Vagina (tissue), 2 donors: Measurements from ENCODE around the gene SETBP1. TPM values are rescaled to one million over a fixed set of nuclear protein-coding genes. Genes with fewer than 3 reads are reported as not detected.

ENCODE experiments used
- DNase-seq, 2 donors: peaks; one replicate each; pipeline ENCODE4 v3.0.0-alpha.2; 2017; ENCODE audit errors: extremely low spot score in 2 of 2
- H3K27ac ChIP-seq: fragments of 200-600 bp; sonication (generic); one replicate; pipeline ENCODE4 v1.5.1; 2019
- H3K27me3 ChIP-seq: fragments of 200-600 bp; sonication (generic); one replicate; pipeline ENCODE4 v1.5.1; 2019
- H3K36me3 ChIP-seq, 2 donors: fragments of 200-600 bp; sonication (generic); one replicate each; pipeline ENCODE4 v1.5.1; 2017 to 2019
- H3K4me1 ChIP-seq: fragments of 200-600 bp; sonication (generic); one replicate; pipeline ENCODE4 v1.5.1; 2019
- H3K4me3 ChIP-seq, 2 donors: fragments of 200-600 bp; sonication (generic); 1 replicate in 1 of 2; 2 replicates in 1 of 2; pipeline ENCODE4 v1.5.1; 2016 to 2019
- H3K9me3 ChIP-seq: fragments of 200-600 bp; sonication (generic); one replicate; pipeline ENCODE4 v1.5.1; 2019
- POLR2A ChIP-seq, 2 donors: fragments of 450-650 bp; IDR thresholded peaks; one replicate each; pipeline ENCODE4 v1.6.1; 2017; ENCODE audit warnings: antibody characterized with exemption in 2 of 2, mild to moderate bottlenecking in 2 of 2, moderate library complexity in 2 of 2
- POLR2AphosphoS5 ChIP-seq, 2 donors: sonication (generic); formaldehyde crosslinking; IDR thresholded peaks; one replicate each; pipeline ENCODE4 v1.9.0; 2017; ENCODE audit warnings: antibody characterized with exemption in 2 of 2, mild to moderate bottlenecking in 2 of 2, low read depth in 1 of 2; ENCODE audit not compliant: insufficient read depth in 1 of 2
- intact Hi-C: fragments of 100-400 bp; cut with DNase I; formaldehyde crosslinking; loops from one replicate; pipeline ENCODE4 v1.15.1; 2023
- total RNA-seq: library from RNA; depleted of rRNA; stranded (reverse); fragments of >200 nt; gene quantifications from one replicate; pipeline ENCODE4 v1.2.3, GENCODE V29; 2016
- TF ChIP-seq, protein P1 (sequence below), 3 experiments: fragments of 450-650 bp in 2 of 3; fragments of 200-600 bp in 1 of 3; sonication (generic) in 1 of 3; IDR thresholded peaks; one replicate each; pipeline ENCODE4 v1.5.1; 2017 to 2019; ENCODE audit warnings: antibody characterized with exemption in 3 of 3, mild to moderate bottlenecking in 2 of 3, moderate library complexity in 2 of 3

SETBP1 gene
- total RNA-seq, 1 donor from 2014 or later: 38.1 TPM

DNA sequence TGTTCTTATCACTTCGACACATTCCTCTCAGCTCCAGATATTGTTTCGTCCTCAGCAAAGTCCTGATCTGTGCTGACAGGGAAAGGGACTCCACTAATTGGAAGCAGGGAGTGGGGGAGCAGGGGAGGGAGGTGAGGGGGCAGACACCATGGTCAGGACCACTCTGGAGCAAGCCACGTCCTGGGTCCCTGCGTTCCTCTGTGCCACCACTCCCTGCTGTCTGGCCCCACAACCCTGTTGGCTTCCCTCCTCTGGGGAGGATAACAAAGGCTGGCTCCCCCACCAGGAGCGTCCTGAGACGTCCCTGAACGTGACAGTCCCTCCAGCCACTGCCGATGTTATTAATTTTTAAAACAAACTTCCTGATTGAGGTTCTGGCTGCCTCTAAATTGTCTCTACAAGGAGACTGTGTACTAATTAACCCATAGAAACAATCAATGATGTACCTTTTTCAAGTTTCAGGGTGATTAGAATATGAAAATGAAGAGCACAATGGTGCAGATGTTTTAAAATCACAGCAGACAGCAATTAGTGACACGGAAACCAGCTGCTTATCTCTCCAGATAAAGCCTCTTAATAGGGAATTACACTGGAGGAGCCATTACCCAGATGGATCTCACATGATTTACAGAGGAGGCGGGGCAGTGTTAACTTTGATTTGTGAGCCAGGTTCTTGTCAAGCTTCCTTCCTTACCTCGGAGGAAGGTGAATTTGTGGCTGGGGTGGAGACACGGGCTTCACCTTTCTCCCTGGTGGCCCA, 257.5 kb downstream of the SETBP1 start:
- H3K4me1 ChIP-seq: peaks cover 15% of the 10 kb centered on the region
- DNase-seq: no peak
- TF ChIP-seq, protein P1, sequence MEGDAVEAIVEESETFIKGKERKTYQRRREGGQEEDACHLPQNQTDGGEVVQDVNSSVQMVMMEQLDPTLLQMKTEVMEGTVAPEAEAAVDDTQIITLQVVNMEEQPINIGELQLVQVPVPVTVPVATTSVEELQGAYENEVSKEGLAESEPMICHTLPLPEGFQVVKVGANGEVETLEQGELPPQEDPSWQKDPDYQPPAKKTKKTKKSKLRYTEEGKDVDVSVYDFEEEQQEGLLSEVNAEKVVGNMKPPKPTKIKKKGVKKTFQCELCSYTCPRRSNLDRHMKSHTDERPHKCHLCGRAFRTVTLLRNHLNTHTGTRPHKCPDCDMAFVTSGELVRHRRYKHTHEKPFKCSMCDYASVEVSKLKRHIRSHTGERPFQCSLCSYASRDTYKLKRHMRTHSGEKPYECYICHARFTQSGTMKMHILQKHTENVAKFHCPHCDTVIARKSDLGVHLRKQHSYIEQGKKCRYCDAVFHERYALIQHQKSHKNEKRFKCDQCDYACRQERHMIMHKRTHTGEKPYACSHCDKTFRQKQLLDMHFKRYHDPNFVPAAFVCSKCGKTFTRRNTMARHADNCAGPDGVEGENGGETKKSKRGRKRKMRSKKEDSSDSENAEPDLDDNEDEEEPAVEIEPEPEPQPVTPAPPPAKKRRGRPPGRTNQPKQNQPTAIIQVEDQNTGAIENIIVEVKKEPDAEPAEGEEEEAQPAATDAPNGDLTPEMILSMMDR (IDR thresholded peaks at IDR 0.05): no peak
- no peak for TF ChIP-seq POLR2AphosphoS5 (IDR thresholded peaks at IDR 0.05; ENCODE audit: insufficient read depth in 1 of 2, low read depth in 1 of 2)
- no peak for TF ChIP-seq POLR2A (IDR thresholded peaks at IDR 0.05)
- no peak overlapping the region for H3K27ac ChIP-seq
- no peaks in the 10 kb centered on the region for H3K36me3 ChIP-seq
- no peaks in the 10 kb centered on the region for H3K9me3 ChIP-seq
- no peak overlapping the region for H3K4me3 ChIP-seq
- intact Hi-C loops: no loop called here
- H3K27me3 ChIP-seq: no peaks in the 10 kb centered on the region

DNA sequence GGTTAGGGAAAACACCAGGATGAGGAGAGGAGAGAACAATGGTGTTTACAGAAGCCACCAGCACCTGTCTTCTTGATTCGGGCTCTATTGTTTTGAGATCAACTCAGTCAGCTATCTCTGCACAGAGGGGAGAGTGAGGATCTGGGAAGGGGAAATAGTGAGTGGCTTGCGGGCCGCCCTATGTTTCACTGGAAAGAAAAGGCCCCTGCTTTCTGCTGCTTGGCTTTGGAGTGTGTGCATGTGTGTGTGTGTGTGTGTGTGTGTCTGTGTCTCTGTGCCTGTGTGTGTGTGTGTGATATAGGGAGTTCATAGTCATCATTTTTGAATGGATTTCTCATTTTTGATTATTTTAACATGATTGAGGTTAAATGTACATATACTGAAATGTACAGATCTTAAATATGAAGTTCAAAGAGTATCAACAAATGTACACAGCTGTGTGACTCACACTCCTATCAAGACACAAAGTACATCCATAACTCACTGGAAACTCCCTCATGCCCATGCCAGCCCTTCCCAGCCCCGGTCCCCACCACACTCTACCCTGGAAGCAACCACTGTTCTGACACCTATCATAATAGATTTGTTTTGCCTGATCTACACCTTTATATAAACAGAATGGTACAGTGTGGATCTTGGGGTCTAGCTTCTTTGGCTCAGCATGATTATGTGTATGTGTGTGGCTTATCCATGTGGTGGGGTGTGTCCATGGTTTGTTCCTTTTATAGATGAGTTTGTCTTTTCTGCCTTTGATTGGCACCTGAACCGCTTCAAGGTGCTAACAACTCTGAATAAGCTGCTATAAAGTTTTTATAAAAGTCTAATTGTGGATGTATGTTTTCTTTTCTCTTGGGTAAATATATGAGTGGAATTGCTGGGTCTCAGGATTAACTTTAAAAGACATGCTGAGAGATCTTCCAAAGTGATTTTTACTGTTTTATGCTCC, 258.3 kb downstream of the SETBP1 start:
- TF ChIP-seq, protein P1 (IDR thresholded peaks at IDR 0.05): no peak
- TF ChIP-seq POLR2A (IDR thresholded peaks at IDR 0.05) (no peak), POLR2AphosphoS5 (IDR thresholded peaks at IDR 0.05; ENCODE audit: insufficient read depth in 1 of 2, low read depth in 1 of 2) (no peak)

DNA sequence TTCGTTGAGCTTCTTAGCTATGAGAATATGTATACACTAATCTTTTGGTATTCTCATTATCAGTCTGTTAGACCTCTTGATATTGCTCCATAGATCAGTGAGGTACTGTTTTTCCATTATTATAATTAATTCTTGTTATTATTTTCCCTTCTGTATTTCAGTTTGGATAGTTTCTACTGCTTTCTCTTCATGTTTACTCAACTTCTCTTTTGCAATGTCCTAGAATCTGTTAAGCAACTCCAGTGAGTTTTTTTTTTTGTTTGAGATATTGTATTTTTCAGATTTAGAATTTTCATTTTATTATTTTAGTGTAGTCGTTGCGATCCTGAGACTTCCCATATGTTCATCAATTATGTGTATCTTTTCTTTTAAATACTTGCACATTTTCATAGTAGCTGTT, 260.8 kb downstream of the SETBP1 start:
- intact Hi-C loops: no loop called here
- Histone ChIP-seq H3K4me1 (peaks cover 36% of the 10 kb centered on the region), H3K9me3 (no peaks in the 10 kb centered on the region), H3K36me3 (no peaks in the 10 kb centered on the region), H3K27me3 (no peaks in the 10 kb centered on the region), H3K4me3 (no peak overlapping the region), H3K27ac (no peak overlapping the region)
- TF ChIP-seq POLR2AphosphoS5 (IDR thresholded peaks at IDR 0.05; ENCODE audit: insufficient read depth in 1 of 2, low read depth in 1 of 2) (no peak), POLR2A (IDR thresholded peaks at IDR 0.05) (no peak)
- TF ChIP-seq, protein P1 (IDR thresholded peaks at IDR 0.05): no peak
- no peak for DNase-seq

More for the DNA sequence above, 258.3 kb downstream of the SETBP1 start:
- intact Hi-C loops: no loop called here
- no peak overlapping the region for H3K27ac ChIP-seq
- H3K27me3 ChIP-seq: no peaks in the 10 kb centered on the region
- no peak for DNase-seq
- H3K4me1 ChIP-seq: peaks cover 23% of the 10 kb centered on the region
- H3K4me3 ChIP-seq: no peak overlapping the region
- no peaks in the 10 kb centered on the region for H3K9me3 ChIP-seq
- H3K36me3 ChIP-seq: no peaks in the 10 kb centered on the region

DNA sequence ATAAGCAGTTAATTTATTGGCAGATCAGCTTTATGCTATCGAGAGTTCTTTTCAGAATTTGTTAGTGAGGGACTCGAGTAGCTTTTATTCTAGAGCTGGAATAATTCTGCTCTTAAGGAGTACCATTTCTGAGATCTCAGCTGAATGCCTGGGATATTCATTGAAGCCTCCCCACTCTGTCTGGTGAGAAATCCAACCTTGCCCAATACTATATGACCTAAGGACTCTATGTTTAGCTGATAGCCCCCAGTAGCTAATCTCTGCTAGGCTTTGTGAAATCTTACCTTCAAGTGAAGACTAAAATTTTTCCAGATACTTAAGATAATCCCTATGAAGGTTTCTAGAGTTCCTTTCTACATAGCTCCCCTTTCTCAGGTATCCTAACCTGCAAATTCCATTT, 261.4 kb downstream of the SETBP1 start:
- H3K4me1 ChIP-seq: peaks cover 36% of the 10 kb centered on the region
- no peak overlapping the region for H3K27ac ChIP-seq
- H3K36me3 ChIP-seq: no peaks in the 10 kb centered on the region
- H3K27me3 ChIP-seq: no peaks in the 10 kb centered on the region
- H3K4me3 ChIP-seq: no peak overlapping the region
- no peaks in the 10 kb centered on the region for H3K9me3 ChIP-seq
- no peak for DNase-seq
- intact Hi-C loops: no loop called here
- no peak for TF ChIP-seq POLR2AphosphoS5 (IDR thresholded peaks at IDR 0.05; ENCODE audit: insufficient read depth in 1 of 2, low read depth in 1 of 2)

DNA sequence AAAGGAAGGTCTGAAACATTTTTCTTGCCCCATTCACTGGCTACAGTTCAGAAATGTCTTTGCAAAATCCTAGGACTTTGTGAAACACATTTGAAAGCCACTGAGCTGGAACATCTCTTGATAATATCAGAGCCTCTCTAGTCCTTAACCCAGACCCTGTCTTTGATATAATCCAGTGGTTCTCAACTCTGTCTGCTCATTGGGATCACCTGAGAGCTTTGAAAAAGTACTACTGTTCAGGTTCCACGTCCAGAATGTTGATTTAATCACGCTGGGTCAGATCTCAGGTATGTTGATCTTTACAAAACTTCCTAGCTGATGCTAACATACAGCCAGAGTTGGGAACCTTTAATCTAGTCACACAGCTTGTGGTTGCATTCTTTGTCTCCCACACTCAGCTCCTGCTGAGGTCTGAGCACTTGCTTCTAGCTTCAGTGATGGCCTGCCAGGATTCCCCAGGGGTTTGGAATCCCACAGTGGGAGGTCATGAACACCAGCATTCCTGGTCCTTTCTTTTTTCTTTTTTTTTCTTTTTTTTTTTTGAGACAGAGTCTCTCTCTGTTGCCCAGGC, 262.7 kb downstream of the SETBP1 start:
- Histone ChIP-seq H3K27me3 (no peaks in the 10 kb centered on the region), H3K4me3 (no peak overlapping the region), H3K9me3 (no peaks in the 10 kb centered on the region), H3K27ac (no peak overlapping the region), H3K36me3 (no peaks in the 10 kb centered on the region), H3K4me1 (peaks cover 30% of the 10 kb centered on the region)
- DNase-seq: no peak
- intact Hi-C loops: no loop called here
- TF ChIP-seq, protein P1 (IDR thresholded peaks at IDR 0.05): no peak
- no peak for TF ChIP-seq POLR2AphosphoS5 (IDR thresholded peaks at IDR 0.05; ENCODE audit: insufficient read depth in 1 of 2, low read depth in 1 of 2)
- no peak for TF ChIP-seq POLR2A (IDR thresholded peaks at IDR 0.05)
